Stimulated activated naive CD8-positive, alpha-beta T cell treated with anti-CD3 and anti-CD28 coated beads, Interleukin-15, Interleukin-2, amounts not matched to agents 100 U/mL and 50 U/mL, for 24 hours (primary cell): ENCODE data around the gene CLUH.
"Not testable (repeated sequence)": the region's sequence is repeated elsewhere in the genome, so short reads cannot be mapped to it uniquely, and the experiment has no call there.

ENCODE experiments used
- ATAC-seq: fragments of 150-1000 bp; cut with Tn5 transposase; one replicate; pipeline ENCODE4 v1.10.0; 2021
- DNase-seq: peaks from one replicate; pipeline ENCODE4 v3.0.0; 2021

CLUH gene

GRCh38 chr17:2688351-2689342 lies 22.9 kb downstream of the CLUH start:
- ATAC-seq (no peak), DNase-seq (no peak)

DNA sequence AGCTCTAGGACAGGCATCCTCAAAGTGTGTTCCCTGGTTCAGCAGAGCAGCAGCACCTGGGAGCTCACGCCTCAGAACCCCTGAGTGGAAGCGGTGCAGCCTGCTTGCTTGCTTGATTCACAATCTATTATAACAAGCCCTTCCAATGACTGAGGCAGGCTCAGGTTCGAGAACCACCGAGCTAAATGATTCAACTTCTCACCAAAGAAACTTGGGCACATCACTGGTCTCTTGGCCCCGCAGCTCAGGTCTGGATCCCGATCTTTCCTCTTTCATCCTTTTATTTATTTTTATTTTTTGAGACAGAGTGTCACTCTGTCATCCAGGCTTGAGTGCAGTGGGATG lies 24.5 kb downstream of the CLUH start:
- ATAC-seq, result no peak
- DNase-seq, result no peak

DNA sequence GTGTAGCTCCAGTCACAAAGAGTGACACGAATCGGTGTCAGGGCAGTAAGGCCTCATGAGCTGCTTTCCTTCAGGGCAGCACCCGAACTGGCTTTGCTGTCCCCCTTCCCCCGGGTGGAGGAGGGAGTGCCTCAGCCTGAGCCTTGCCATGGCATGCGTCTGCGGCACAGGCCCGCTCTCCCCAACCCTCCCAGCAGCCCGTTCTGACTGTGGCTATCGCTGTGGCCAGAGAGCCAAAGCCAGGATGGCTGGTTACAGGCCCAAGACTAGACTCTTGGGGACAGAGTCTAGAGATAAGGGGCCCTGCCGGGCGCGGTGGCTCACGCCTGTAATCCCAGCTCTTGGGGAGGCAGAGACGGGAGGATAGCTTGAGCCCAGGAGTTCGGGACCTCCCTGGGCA lies 25.9 kb downstream of the CLUH start:
- ATAC-seq (no peak), DNase-seq (no peak)

DNA sequence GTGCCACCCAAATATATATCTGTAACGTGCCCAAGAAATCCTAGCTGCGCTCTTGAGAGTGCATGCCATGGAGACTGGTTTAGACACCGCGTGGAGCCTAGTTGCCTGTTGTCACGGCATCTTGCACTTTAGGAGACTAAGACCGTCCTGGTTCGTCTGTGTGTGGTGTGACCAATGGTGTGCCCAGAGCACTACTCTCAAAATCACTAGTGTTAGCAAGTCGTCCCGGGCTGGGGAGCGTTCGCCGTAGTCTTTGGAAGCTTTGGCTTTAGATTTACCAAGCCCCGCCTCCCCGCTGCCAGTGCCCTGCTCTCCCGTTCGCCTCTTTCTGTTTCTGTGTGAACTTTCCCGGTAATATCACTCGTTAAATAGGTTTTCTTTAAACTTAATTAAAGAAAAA lies 27.0 kb downstream of the CLUH start:
- no peak for DNase-seq
- no peak for ATAC-seq

GRCh38 chr17:2683912-2684311 lies 27.7 kb downstream of the CLUH start:
- ATAC-seq (no peak), DNase-seq (no peak)

DNA sequence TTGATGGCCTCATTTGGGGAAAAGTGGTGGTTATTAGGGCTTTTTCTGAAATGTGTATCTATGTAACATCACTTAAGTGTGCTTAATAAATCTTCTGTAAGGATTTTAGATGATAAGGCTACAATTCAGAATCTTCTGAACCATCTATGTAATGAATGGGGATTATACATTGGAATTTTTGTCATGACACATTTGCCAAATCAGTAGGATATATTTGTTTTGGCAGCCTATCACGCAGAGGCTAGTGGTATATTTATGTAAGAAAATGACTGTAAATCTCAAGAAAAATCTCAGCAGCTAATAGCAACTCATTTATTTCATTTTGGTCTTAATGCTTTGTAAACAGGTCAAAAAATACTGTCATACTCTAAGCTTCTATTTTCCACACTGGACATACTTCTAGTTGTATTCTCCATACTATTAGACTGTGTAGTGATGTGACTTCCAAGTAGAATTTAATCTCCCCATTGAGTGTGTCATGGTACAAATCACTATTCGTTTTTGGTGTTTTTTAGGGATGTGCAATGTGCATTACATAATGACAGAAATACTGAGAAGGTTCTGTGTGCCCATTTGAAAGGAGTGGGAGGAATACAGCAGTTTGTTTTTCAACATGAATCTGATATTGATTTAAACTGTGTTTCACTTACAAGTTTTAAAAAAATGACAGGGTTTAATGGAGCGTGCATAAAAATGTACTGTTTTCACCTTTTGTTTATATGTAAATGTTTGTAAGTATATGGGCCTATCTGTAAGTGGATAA lies 29.2 kb downstream of the CLUH start:
- ATAC-seq, result no peak
- no peak for DNase-seq

DNA sequence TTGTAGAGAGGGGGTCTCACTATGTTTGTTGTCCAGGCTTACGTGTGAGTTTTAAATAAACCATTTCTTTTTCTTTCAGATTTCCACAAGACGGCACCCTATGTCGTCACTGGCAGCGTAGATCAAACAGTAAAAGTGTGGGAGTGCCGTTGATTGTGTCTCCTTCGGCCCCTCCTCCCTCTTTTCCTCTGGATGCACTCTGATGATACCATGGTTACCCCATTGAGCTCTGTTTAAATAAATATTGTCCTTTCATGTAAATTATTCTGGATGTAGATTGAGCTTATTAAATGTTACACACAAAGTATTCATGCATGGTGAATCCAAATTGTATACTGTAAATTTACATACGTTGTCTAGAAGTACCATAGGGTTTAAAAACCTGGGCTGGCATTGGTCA lies 29.9 kb downstream of the CLUH start:
- ATAC-seq (no peak), DNase-seq (no peak)

DNA sequence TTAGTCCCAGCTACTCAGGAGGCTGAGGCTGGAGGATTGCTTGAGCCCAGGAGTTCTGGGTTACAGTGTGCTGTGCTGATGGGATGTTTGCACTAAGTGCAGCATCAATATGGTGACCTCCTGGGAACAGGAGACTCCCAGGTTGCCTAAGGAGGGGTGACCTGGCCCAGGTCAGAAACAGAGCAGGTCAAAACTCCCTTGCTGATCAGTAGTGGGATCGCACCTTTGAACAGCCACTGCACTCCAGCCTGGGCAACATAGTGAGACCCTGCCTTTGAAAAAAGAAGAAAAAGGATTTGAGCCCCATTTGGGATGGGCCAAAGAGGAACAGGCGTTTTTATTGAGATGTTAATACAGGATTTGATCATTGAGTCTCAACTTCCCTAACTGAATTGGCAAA lies 30.6 kb downstream of the CLUH start:
- ATAC-seq (no peak), DNase-seq (no peak)

GRCh38 chr17:2679247-2679646 lies 32.3 kb downstream of the CLUH start:
- not testable (repeated sequence) for ATAC-seq

GRCh38 chr17:2672026-2672425 lies 39.5 kb downstream of the CLUH start:
- no peak for ATAC-seq
- DNase-seq, result no peak

More at GRCh38 chr17:2679247-2679646, 32.3 kb downstream of the CLUH start:
- DNase-seq, result not testable (repeated sequence)

GRCh38 chr17:2660410-2660809 lies 51.2 kb downstream of the CLUH start:
- ATAC-seq, DNase-seq: not testable (repeated sequence)

DNA sequence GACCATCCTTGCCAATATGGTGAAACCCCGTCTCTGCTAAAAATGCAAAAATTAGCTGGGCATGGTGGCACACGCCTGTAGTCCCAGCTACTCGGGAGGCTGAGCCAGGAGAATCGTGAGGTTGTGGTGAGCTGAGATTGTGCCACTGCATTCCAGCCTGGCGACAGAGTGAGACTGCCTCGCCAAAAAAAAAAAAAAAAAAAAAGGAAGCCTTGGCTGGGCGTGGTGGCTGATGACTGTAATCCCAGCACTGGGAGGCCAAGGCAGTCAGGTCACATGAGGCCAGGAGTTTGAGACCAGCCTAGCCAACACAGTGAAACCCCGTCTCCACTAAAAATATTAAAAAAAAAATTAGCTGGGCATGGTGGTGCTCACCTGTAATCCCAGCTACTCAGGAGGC lies 52.2 kb downstream of the CLUH start:
- not testable (repeated sequence) for ATAC-seq, DNase-seq

- ATAC-seq, result no peak
- DNase-seq, result no peak
Observed at GRCh38 chr17:2656283-2656682, 55.3 kb downstream of the CLUH start.

GRCh38 chr17:2655546-2655945 lies 56.0 kb downstream of the CLUH start:
- ATAC-seq, result no peak
- DNase-seq, result no peak

DNA sequence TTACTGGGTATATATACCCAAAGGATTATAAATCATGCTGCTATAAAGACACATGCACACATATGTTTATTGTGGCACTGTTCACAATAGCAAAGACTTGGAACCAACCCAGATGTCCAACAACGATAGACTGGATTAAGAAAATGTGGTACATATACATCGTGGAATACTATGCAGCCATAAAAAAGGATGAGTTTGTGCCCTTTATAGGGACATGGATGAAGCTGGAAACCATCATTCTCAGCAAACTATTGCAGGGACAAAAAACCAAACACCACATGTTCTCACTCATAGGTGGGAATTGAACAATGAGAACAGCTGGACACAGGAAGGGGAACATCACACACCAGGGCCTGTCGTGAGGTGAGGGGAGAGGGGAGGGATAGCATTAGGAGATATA lies 58.7 kb downstream of the CLUH start:
- DNase-seq, ATAC-seq: not testable (repeated sequence)

GRCh38 chr17:2649191-2649590 lies 62.4 kb downstream of the CLUH start:
- ATAC-seq, result no peak
- DNase-seq, result no peak

GRCh38 chr17:2647957-2648356 lies 63.6 kb downstream of the CLUH start:
- no peak for DNase-seq
- no peak for ATAC-seq

DNA sequence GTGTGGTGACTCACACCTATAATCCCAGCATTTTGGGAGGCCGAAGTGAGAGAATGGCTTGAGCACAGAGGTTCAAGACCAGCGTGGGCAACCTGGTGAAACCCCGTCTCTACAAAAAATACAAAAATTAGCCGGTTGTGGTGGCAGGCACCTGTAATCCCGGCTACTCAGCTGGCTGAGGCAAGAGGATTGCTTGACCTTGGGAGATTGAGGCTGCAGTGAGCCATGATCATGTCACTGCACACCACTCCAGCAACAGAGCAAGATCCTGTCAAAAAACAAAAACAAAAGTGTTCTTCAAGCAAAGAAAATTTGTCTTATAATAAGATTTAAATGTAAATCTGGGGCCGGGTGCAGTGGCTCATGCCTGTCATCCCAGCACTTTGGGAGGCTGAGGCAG lies 66.6 kb downstream of the CLUH start:
- ATAC-seq (no peak), DNase-seq (no peak)
